Kidney epithelial cell (primary cell): ENCODE results near the gene ITPR1. TPM values are rescaled to one million over a fixed set of nuclear protein-coding genes. Genes with fewer than 3 reads are reported as not detected.

Source experiments
- DNase-seq: peaks from one replicate; pipeline ENCODE4 v3.0.0-alpha.2; 2010; ENCODE audit warnings: low read depth
- H3K27me3 ChIP-seq: 2 replicates; pipeline ENCODE4 v1.6.0; 2011; ENCODE audit warnings: low read length; ENCODE audit not compliant: control insufficient read depth, insufficient read depth
- H3K36me3 ChIP-seq: 2 replicates; pipeline ENCODE4 v1.5.1; 2011; ENCODE audit warnings: low read length; ENCODE audit not compliant: control insufficient read depth, insufficient read depth
- H3K4me3 ChIP-seq: 2 replicates; pipeline ENCODE4 v1.5.1; 2011; ENCODE audit warnings: low read depth, mild to moderate bottlenecking, control low read depth, low read length
- CTCF ChIP-seq: IDR thresholded peaks from 2 replicates; pipeline ENCODE4 v1.5.1; 2011; ENCODE audit warnings: mild to moderate bottlenecking, moderate library complexity, low read length, control low read depth, inconsistent platforms; ENCODE audit not compliant: insufficient read depth, poor library complexity, severe bottlenecking
- total RNA-seq: library from RNA; depleted of rRNA; stranded (reverse); fragments of >200 nt; gene quantifications from 2 replicates; pipeline ENCODE4 v1.2.3, GENCODE V29; 2015

ITPR1 gene
- total RNA-seq, 1 donor from 2014 or later, result 8.9 TPM

- no peaks in the 10 kb centered on the region for H3K27me3 ChIP-seq
- no peak for DNase-seq
- no peaks in the 10 kb centered on the region for H3K36me3 ChIP-seq
- H3K4me3 ChIP-seq, result no peak overlapping the region
- TF ChIP-seq CTCF, result no peak
Measured at GRCh38 chr3:4886448-4886847, 393.3 kb downstream of the ITPR1 start.

GRCh38 chr3:4887177-4887576, 394.0 kb downstream of the ITPR1 start:
- no peak overlapping the region for H3K4me3 ChIP-seq
- no peak for TF ChIP-seq CTCF
- no peaks in the 10 kb centered on the region for H3K36me3 ChIP-seq
- no peak for DNase-seq
- H3K27me3 ChIP-seq, result no peaks in the 10 kb centered on the region

- Histone ChIP-seq H3K27me3 (no peaks in the 10 kb centered on the region), H3K36me3 (no peaks in the 10 kb centered on the region), H3K4me3 (no peak overlapping the region)
- DNase-seq, result no peak
- no peak for TF ChIP-seq CTCF
Measured at GRCh38 chr3:4888913-4889846, 396.0 kb downstream of the ITPR1 start.

- DNase-seq, result no peak
- no peaks in the 10 kb centered on the region for H3K36me3 ChIP-seq
- no peak for TF ChIP-seq CTCF
- no peak overlapping the region for H3K4me3 ChIP-seq
- no peaks in the 10 kb centered on the region for H3K27me3 ChIP-seq
Measured at GRCh38 chr3:4889896-4890295, 396.7 kb downstream of the ITPR1 start.

- no peak overlapping the region for H3K4me3 ChIP-seq
- no peaks in the 10 kb centered on the region for H3K36me3 ChIP-seq
- TF ChIP-seq CTCF, result no peak
- H3K27me3 ChIP-seq, result no peaks in the 10 kb centered on the region
- DNase-seq, result no peak
Measured at GRCh38 chr3:4894891-4895530, 401.9 kb downstream of the ITPR1 start.
